HG02840 (cell line): ENCODE measurements around the gene PARG.
"Not testable (repeated sequence)": the region's sequence is repeated elsewhere in the genome, so short reads cannot be mapped to it uniquely, and the experiment has no call there.

Source experiments
- ATAC-seq: cut with Tn5 transposase; IDR thresholded peaks from one replicate; pipeline ENCODE4 v1.9.1; 2021; ENCODE audit warnings: mild to moderate bottlenecking, moderate library complexity, moderate number of reproducible peaks; ENCODE audit not compliant: unreplicated experiment, low FRiP score

PARG gene

GRCh38 chr10:49908290-49909080 is 33.3 kb downstream of the PARG start:
- not testable (repeated sequence) for ATAC-seq

DNA sequence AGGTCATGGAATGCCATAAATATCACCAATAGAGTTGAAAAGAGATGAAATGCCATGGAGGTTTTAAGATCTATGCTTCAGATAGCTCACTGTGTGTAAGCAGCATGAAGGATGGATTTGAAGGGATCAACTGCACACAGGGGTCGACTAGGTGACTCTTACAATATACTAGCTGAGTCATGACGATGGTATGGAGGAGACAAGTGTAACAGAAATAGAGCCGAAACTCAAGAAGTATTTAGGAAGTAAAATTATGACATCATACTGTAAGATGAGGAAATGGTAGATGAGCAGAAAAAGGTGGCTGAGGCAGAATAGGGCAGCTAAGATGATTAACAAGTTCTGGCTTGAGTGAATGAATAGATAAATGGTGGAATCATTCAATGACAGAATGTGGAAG is 38.0 kb downstream of the PARG start:
- not testable (repeated sequence) for ATAC-seq

DNA sequence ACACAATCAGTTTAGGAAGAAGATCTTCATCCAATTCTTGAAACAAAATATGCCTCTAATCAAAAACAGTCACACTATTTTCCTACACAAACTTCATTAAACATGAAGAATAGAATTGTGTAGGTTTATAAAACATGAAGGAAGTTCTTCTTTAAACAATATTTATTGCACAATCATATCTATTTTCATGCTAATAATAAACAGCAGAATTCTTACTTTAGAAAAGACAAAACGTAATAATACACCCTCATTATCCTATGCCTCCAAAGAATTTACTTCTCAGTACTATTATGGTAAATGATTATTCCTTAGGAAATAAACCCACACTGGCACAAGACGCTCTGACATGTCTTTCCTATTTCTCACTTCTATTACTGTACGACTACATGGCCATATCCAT is 41.4 kb downstream of the PARG start:
- ATAC-seq = not testable (repeated sequence)

GRCh38 chr10:49899999-49900398 is 41.8 kb downstream of the PARG start:
- ATAC-seq = not testable (repeated sequence)

DNA sequence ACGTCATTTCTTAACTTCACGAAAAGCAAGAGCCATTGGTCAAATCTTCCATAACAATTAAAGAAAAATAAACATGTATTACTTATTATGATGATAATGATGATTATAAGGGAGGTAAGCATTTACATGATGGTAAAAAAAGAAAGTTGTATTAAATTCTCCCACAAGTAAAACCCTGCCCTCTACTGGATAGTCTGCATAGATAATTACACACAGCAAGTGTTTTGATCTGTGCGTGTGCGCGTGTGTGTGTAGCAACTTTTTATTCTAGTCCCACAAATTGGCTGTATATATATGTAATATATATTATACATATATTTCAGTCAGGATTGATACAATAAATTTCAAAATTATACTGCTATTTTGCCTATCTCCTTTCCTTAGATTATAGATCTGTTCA is 51.8 kb downstream of the PARG start:
- not testable (repeated sequence) for ATAC-seq

- not testable (repeated sequence) for ATAC-seq
Measured at GRCh38 chr10:49884739-49885331, 57.0 kb downstream of the PARG start.

- not testable (repeated sequence) for ATAC-seq
Measured at GRCh38 chr10:49883852-49884251, 58.0 kb downstream of the PARG start.

- not testable (repeated sequence) for ATAC-seq
Measured at GRCh38 chr10:49882327-49882726, 59.5 kb downstream of the PARG start.

DNA sequence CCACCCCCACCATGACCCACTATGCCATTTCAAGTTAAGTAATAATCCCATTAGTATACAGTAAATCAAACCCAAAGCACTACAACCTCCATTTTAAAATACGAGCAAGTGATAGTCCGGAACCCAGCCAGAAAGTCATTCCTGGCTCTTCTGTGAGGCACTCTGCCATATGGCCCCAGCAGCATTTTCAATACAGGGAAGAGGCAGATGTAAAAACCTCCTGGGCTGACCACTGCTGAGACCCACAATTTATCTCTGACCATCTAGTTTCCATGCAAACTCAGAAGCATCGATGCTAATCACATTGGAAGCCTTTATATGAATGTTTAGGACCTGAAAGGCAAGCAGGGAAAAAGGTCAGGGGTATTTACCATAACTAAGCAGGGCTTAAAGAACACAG is 69.1 kb downstream of the PARG start:
- ATAC-seq = not testable (repeated sequence)

DNA sequence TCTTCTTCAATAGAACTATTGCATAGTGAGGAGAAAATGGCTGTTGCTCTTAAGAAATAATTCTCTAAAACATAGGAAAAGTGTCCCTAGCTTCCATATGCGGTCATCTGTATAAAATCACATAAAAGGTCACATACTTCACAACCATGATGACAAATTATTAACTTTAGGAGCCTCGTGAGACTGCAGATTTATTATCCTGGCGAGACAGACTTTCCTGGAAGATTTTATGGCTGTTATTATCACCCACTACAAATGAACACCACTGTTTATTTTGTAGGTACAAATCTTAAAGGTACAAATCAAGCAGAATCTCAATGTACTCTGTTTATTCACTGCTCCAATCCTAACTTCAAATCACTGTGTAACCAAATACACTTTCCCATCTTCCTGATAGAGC is 70.4 kb downstream of the PARG start:
- not testable (repeated sequence) for ATAC-seq

- not testable (repeated sequence) for ATAC-seq
Measured at GRCh38 chr10:49859933-49860332, 81.9 kb downstream of the PARG start.

GRCh38 chr10:49858697-49859382 is 83.0 kb downstream of the PARG start:
- ATAC-seq = not testable (repeated sequence)

- not testable (repeated sequence) for ATAC-seq
Measured at GRCh38 chr10:49849520-49849919, 92.3 kb downstream of the PARG start.

GRCh38 chr10:49844775-49845595 is 96.8 kb downstream of the PARG start:
- no peak for ATAC-seq

- ATAC-seq = not testable (repeated sequence)
Measured at GRCh38 chr10:49842333-49842628, 99.5 kb downstream of the PARG start.

DNA sequence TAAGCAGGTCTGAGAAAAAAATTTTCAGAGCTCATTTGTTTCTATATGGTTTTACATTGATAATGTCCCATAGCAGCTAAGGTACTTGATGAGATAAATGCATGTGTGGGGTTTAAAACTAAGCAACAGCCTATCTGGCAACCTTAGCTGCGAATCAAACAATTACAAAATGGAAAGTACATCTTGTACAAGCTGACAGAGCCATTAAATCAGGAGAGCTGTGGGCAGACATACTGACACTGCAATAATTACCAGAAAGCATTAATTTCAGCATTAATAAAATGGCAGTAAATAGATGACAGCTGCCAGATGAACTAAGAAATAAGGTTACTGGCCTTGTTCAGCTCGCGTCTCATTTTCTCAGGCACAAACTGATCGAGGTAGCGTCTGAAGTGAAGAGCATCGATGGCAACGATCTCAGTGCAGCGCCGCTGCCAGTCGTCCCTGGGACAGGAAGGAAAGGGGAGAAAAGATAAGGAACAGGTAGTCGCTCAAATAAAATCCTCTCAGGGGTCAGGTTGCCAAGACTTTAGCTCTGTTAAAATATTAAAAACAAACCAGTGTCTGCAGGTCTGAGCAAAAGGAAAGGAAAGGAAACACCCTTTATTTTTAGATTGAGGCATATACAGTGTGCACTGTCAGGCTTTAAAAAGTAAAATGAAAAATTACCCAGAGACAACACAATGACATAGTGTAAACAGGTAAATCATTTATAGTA is 100.1 kb downstream of the PARG start:
- no peak for ATAC-seq

GRCh38 chr10:49837685-49838084 is 104.1 kb downstream of the PARG start:
- no peak for ATAC-seq

GRCh38 chr10:49837051-49837478 is 104.8 kb downstream of the PARG start:
- ATAC-seq = no peak

DNA sequence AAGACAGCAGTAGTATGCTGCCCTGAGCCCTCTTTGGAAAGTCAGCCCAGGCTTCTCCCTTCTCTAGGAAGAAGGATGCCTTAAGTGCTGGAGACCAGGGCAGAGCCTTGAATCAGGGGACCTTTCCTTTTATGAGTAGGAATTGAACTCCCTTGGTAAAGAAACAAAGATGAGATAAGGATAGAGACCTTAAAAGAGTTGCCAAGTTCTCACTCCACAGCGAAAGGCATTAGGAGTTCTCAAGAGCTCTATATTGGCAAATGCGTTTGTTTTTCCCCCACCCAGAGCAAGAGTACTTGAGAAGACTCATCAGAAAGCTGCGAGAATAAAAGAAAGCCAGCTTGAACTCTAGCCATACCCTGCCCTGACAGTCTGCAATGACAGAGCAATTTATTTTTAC is 106.9 kb downstream of the PARG start:
- no peak for ATAC-seq

DNA sequence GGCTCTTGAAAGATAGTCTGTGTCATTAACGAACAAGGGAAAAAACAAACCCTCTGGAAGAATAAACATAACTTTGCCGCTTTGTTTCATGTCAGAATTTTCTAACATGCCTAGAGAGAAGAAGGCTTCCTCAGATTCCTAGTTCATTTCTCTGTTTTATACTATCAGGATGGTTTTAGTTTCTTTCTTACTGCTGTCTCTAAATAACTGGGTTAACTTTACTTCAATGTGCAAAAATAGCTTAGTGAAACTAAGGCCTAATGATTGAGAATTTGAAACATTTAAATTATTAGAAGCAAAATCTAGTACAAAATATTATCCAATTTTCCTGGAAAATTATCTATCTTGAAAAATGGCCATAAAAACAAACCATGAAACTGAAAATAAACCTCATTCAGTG is 107.6 kb downstream of the PARG start:
- ATAC-seq = no peak
